ENCODE measurements around the gene ATXN7L1.

Gene ATXN7L1

GRCh38 chr7:105788356-105788755 is 88.0 kb downstream of the ATXN7L1 start:
- no peak for TF ChIP-seq CTCF (IDR thresholded peaks at IDR 0.05)
- Mint-ChIP-seq H3K36me3 (ENCODE audit: low read depth) (peaks cover 27% of the 10 kb centered on the region), H3K27ac (no peak overlapping the region), H3K27me3 (ENCODE audit: low read depth, poor library complexity) (peaks cover 4% of the 10 kb centered on the region), H3K4me3 (no peak overlapping the region), H3K4me1 (peaks cover 15% of the 10 kb centered on the region), H3K9me3 (no peaks in the 10 kb centered on the region)
- no peak for DNase-seq

- no peak overlapping the region for H3K4me3 Mint-ChIP-seq
- DNase-seq: no peak
- H3K27ac Mint-ChIP-seq: no peak overlapping the region
- H3K9me3 Mint-ChIP-seq: no peaks in the 10 kb centered on the region
- no peak for TF ChIP-seq CTCF (IDR thresholded peaks at IDR 0.05)
- peaks cover 15% of the 10 kb centered on the region for H3K4me1 Mint-ChIP-seq
- peaks cover 22% of the 10 kb centered on the region for H3K36me3 Mint-ChIP-seq (ENCODE audit: low read depth)
- peaks cover 4% of the 10 kb centered on the region for H3K27me3 Mint-ChIP-seq (ENCODE audit: low read depth, poor library complexity)
Observed at GRCh38 chr7:105787793-105788192, 88.6 kb downstream of the ATXN7L1 start.

- Mint-ChIP-seq H3K36me3 (ENCODE audit: low read depth) (peaks cover 13% of the 10 kb centered on the region), H3K27ac (no peak overlapping the region), H3K4me1 (peaks cover 15% of the 10 kb centered on the region), H3K27me3 (ENCODE audit: low read depth, poor library complexity) (peaks cover 7% of the 10 kb centered on the region), H3K4me3 (no peak overlapping the region), H3K9me3 (no peaks in the 10 kb centered on the region)
- TF ChIP-seq CTCF (IDR thresholded peaks at IDR 0.05): no peak
- no peak for DNase-seq
Observed at GRCh38 chr7:105786520-105787470, 89.6 kb downstream of the ATXN7L1 start.

GRCh38 chr7:105782391-105783042 is 93.9 kb downstream of the ATXN7L1 start:
- H3K27me3 Mint-ChIP-seq (ENCODE audit: low read depth, poor library complexity): peaks cover 3% of the 10 kb centered on the region
- H3K27ac Mint-ChIP-seq: no peak overlapping the region
- H3K4me1 Mint-ChIP-seq: peaks cover 2% of the 10 kb centered on the region
- peaks cover 13% of the 10 kb centered on the region for H3K36me3 Mint-ChIP-seq (ENCODE audit: low read depth)
- no peak for DNase-seq
- H3K9me3 Mint-ChIP-seq: no peaks in the 10 kb centered on the region
- no peak for TF ChIP-seq CTCF (IDR thresholded peaks at IDR 0.05)
- no peak overlapping the region for H3K4me3 Mint-ChIP-seq

- Mint-ChIP-seq H3K27ac (no peak overlapping the region), H3K27me3 (ENCODE audit: low read depth, poor library complexity) (peaks cover 3% of the 10 kb centered on the region), H3K4me1 (peaks cover 21% of the 10 kb centered on the region), H3K9me3 (no peaks in the 10 kb centered on the region), H3K36me3 (ENCODE audit: low read depth) (peaks cover 7% of the 10 kb centered on the region), H3K4me3 (no peak overlapping the region)
- DNase-seq: no peak
- no peak for TF ChIP-seq CTCF (IDR thresholded peaks at IDR 0.05)
Observed at GRCh38 chr7:105779856-105780780, 96.3 kb downstream of the ATXN7L1 start.

Data from nephron progenitor cell (in vitro differentiated cells).